ENCODE results near the gene HAP1. TPM values are rescaled to one million over a fixed set of nuclear protein-coding genes. Genes with fewer than 3 reads are reported as not detected.

Gene HAP1, protein sequence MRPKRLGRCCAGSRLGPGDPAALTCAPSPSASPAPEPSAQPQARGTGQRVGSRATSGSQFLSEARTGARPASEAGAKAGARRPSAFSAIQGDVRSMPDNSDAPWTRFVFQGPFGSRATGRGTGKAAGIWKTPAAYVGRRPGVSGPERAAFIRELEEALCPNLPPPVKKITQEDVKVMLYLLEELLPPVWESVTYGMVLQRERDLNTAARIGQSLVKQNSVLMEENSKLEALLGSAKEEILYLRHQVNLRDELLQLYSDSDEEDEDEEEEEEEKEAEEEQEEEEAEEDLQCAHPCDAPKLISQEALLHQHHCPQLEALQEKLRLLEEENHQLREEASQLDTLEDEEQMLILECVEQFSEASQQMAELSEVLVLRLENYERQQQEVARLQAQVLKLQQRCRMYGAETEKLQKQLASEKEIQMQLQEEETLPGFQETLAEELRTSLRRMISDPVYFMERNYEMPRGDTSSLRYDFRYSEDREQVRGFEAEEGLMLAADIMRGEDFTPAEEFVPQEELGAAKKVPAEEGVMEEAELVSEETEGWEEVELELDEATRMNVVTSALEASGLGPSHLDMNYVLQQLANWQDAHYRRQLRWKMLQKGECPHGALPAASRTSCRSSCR
- total RNA-seq, result 0.13 and 0.25 TPM in 2 replicates

DNA sequence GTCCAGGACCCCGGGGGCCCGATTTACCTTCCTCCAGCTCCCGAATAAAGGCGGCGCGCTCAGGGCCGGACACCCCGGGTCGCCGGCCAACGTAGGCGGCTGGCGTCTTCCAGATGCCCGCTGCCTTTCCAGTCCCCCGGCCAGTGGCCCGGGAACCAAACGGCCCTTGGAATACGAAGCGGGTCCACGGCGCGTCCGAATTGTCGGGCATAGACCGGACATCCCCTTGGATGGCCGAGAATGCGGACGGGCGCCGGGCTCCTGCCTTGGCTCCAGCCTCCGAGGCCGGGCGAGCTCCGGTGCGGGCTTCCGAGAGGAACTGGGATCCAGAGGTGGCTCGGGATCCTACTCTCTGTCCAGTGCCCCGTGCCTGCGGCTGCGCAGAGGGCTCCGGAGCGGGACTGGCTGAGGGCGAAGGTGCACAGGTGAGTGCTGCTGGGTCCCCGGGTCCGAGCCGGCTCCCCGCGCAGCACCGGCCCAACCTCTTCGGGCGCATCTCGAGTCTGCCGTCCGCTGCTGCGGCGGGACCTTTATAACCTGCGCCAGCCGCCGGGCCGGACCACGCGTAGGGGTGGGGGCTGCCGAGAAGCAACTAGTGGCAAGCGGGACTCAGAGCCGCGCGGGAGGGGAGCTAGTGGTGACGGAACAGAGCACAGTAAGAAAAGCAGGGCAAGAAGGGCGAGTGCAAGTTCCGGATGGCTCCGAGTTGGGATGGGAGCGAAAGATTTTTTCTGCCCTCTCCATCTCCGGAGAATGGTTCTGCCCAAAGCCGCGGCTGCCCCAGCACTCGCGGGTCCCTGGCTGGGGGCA is at the start of gene HAP1:
Gene HAP1, minus strand, starts transcription at position 505 of the 810 bp plus-strand sequence. Its CDS starts 9 bp downstream, at position 496.
- DNase-seq (ENCODE audit: low read depth in 2 of 2), result peak in 1 of 2 donors; percentile 12

DNA sequence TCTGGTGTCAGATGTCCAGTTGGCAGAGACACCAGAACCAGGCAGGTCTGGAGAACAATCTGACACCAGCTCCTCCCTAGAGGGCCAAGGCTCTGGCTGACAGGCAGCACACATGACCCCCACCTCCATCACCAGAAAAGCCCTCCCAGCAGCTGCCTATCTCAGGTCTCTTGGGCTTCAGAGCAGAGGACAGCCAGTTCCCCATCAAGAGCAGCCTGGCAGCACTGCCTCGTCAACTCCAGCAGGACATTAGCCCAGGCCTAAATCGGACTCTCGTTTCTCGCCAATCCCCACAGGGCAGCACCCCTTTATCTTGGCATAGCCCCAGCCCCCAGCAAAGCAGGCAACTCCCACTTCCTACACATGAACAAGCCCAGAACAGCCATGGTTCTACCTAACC is 47.7 kb upstream of the HAP1 start:
- DNase-seq (ENCODE audit: low read depth in 2 of 2), result no peak

DNA sequence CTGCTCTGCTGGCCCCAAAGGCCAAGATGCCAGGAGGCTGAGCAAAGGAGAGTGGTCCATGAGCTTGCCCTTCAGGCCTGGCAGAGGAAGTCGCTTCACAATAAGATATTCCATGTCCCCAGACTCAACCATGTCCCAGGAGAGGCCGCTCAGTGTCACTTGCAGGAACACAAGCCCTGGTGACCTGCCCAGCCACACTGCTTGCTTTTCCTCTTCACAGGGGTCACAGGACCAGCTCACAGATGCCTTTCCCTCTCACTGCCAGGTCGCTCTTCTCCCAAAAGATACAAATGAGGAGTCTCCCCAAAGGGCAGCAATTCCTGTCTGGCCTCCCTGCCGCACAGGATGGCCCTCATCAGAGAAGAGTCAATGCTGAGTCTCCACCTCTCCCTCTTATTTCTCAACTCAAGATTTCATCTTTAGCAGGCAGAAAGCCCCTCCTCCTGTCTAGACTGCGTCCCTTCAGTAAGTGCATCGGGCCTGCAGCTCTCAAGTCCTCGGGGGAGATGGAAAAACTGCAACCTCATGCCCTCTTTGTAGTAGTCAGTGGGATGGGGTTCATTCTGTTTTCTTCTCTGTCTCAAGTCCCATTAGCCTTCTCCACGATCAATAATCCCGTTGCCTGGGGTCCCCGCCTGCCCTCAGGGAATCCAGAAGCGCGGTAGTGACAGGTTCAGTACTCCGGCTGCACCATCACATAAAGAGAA is 47.1 kb upstream of the HAP1 start:
- DNase-seq (ENCODE audit: low read depth in 2 of 2), result no peak

DNA sequence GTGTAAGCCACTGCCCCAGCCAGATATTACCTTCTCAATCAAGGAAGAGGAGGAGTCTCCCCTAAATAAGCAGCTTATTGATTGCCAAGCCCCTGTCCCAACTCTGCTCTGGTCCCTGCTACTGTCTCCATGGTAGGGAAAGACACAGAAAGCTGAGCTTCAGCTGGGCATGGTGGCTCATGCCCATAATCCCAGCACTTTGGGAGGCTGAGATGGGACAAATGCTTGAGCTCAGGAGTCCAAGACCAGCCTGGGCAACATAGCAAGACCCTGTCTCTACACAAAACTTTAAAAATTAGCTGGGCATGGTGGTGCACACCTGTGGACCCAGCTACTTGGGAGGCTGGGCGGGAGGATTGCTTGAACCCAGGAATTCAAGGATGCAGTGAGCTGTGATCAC is 45.5 kb upstream of the HAP1 start:
- DNase-seq (ENCODE audit: low read depth in 2 of 2), result no peak

DNA sequence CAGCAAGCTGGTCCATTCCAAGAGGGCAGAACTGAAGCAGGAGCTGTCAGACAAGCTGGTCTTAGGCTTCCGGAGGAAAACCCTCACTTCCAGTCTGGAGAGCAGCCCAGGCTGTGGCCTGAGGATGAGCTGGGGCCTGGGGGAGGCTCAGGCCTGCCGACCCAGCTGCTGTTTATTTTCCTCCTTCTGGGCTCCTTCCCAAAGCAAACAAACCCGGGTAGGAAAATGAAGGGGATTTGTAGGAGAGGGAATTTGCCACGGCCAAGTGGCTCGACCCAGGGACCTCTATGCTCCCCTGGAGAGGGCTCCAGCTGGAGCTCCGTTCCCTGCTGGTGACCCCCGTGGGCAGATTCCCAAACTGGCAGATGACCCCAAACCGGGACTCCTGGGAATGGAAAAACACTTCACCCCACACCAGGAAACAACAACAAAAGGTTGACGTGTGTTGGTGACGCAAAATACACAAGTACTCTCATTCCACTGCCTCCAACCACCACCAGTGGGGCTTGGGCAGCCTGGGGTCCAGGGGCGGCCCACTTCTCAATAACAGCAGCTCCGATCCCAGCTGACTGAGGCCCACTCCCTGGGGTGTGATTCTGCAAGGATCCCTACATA is 43.2 kb upstream of the HAP1 start:
- DNase-seq (ENCODE audit: low read depth in 2 of 2), result peak; percentile 99 to 100

DNA sequence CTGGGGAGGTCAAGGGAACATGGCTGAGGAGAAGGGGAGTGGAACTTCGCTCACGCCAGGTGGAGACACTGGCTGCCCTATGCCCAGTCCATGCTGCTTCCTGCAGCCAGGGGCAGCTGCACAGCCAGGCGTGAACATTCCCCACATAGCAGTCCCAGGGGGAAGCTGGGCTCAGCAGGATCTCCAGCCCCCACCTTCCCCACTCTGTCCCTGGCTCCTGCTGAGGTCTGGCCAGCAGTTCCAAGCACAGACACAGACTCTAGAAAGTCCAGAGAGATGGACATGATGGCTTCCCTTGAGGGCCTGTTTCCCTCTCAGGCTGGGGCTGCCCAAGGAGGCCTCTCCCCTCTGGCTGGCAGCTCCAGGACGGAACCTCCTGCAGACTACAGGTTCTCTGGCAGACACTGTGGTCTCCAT is 42.7 kb upstream of the HAP1 start:
- peak; percentile 82 to 89 for DNase-seq (ENCODE audit: low read depth in 2 of 2)

DNA sequence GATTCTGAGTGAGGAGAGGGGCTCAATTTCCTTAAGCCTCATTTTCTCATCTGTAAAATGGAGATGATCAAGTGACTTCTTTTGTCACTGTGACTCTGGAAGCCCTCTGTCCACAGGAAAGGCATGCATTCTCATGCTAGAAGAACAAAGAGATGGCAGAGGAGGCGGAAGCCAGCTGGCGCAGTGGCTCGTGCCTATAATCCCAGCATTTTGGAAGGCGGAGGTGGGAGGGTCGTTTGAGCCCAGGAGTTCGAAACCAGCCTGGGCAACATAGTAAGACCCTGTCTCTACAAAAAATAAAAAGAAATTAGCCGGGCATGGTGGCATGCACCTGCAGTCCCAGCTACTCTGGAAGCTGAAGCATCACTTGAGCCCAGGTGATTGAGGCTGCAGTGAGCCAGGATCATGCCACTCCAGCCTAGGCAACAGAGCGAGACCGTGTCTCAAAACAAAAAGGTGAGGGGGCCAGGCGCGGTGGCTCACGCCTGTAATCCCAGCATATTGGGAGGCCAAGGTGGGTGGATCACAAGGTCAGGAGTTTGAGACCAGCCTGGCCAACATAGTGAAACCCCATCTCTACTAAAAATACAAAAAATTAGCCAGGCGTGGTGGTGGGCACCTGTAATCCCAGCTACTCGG is 41.9 kb upstream of the HAP1 start:
- DNase-seq (ENCODE audit: low read depth in 2 of 2), result peak in 1 of 2 donors; percentile 57

DNA sequence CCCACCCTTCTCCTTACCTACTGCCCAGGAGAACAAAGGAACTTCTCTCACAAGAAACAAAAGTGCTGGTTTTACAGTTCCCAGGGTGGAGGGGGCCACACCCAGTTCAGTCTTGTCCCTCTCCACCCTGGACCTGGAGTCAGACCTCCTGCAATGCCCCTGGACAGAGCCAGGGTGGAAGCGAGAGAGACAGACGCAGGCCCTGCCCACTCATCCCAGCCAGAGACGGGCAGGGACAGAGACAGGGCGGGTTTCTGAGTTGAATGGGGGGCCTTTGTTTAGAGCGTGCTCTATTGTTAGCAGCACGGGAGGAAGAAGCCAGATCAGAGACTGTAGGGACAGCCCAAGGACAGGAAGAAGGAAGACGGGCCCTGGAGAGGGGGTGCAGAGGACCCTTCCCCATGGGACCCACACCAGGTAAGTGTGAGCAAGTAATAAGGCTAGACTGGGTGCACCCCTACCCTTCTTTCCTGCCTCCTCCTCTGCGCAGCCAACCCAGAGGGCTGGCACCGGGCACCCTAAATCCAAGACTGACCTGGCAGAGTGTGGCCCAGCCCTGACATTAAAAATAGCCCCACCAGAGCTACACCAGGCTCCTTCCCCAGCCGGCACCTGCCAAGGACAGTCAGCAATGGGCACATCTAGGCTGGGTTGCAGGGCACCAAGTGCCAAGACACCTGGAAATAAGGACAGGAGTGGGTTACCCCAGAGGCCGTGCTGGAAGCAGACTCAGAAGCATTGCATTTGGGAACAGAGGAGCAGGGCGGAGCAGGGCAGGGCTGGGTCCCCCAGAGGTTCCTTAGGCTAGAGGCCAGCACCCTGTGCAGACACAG is 41.2 kb upstream of the HAP1 start:
- peak in 1 of 2 donors; percentile 65 for DNase-seq (ENCODE audit: low read depth in 2 of 2)

DNA sequence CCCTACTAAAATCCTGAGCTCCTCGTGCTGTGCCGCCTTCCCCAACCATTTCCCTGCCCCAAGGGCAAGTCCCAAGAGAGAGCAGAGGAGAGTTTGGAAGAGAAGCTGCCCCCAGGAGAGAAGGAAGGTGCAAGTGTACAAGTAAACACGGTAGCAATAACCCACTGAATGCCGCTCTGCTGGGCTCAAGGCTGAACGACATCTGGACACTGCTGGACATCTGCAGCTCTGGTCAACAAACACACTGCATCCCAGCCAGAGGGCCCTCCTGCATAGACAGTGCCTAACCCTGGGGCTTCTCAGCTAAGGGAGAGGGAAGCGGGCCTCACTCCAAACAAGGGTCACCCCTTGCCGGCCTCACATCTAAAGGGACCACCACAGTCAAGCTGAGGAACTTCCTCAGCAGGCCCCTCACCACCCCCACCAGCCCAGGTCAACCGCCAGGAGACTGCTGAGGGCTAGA is 39.3 kb upstream of the HAP1 start:
- DNase-seq (ENCODE audit: low read depth in 2 of 2), result peak in 1 of 2 donors; percentile 22

DNA sequence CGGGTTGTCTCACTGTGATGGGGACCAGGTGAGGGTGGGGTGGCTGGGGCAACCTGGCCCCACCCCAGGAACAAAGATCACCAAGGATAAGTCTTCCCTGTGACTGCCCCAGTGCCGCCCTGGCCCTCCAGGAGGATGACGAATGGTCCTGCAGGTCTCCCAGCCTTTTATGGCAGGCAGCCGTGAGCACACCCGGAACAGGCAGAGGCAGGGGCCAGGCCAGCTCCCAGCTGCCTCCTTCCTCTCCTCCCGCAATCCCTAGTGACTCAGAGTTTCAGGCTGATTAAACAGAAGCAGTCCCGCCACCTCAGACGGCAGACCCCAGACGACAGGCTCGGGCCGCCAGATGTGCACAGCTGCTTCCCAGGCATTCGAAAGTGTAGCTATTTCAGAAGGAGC is 38.7 kb upstream of the HAP1 start:
- peak; percentile 49 to 91 for DNase-seq (ENCODE audit: low read depth in 2 of 2)

DNA sequence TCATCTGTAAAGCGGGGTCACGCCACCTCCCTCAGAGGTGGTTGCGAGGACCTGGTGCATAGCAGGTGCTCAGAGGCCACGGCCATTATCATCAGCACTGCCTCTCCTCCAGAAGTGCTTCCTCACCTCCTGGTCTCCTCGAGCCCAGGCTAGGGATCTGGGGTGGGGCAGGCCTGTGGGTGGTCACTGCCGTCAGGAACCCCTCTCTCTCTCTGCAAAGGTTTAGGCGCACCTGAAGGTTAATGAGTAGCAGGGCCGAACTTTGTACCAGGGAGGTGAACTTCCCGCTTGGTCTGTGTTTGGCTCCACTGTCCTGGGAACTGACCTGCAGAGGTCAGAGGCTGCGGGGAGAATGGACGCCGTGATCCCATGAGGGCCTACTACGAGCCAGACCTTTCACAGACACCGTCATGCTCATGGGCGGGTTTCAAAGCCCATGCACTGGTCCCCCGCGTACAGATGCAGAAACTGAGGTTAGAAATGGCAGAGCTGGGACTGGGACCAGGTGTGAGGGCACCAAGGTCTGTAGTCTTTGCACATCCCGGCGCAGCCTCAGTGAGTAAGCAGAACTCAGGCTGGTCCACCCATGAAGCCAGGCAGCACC is 38.2 kb upstream of the HAP1 start:
- DNase-seq (ENCODE audit: low read depth in 2 of 2), result no peak

DNA sequence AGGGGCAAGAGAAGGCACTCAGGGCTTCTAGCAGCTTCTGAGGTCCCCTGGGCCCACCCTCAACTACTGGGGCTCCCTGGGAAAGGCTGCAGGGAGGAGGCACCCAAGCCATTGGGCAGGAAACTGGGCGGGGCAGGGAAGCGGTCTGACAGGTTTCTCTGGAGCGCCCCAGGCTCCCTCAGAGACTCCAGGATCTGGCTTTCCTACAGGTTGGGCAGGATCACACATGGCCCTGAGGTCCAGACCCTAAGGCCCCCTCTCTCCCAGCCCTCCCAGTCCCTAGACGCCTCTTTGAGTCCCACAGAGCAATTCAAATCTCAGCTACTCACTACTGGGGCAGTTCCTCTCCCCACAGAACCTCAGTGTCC is 37.8 kb upstream of the HAP1 start:
- DNase-seq (ENCODE audit: low read depth in 2 of 2), result no peak

DNA sequence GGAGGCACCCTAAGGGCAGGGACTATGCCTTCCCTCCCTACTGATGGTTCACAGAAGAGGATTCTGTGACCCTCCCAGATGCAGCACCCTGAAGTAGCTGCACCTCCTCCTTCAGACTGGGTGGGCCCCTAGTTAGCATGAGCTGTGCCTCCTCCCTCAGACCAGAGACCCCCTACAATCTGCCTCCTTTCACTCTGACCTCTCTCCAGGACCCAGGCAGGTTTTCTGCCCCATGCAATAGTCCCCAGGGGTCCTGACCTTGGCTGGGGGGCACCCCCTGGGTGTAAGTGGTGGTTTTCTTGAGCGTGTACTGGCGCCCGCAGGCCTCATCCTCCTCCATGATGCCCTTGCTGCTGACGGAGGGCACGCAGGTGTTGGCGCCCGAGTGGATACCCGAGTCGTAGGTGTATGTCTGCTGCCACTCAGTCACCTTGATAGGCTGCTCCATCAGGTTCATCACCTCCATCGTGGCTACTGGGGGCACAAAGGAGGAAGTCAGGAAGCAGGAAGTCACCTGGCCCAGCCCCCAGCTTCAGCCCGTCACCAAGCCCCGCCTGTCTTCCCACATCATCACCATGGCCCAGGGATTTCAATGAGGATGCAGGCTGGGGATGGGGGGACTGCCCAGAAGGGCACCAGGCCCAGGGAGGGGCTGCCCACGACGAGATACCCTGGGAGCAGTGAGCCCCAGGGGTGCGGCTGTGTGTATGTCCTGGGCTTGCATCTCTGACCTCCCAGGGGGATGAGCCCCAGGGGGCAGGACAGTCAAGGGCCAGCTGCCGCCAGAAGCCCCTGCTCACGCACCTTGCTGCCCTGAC is 37.2 kb upstream of the HAP1 start:
- no peak for DNase-seq (ENCODE audit: low read depth in 2 of 2)

DNA sequence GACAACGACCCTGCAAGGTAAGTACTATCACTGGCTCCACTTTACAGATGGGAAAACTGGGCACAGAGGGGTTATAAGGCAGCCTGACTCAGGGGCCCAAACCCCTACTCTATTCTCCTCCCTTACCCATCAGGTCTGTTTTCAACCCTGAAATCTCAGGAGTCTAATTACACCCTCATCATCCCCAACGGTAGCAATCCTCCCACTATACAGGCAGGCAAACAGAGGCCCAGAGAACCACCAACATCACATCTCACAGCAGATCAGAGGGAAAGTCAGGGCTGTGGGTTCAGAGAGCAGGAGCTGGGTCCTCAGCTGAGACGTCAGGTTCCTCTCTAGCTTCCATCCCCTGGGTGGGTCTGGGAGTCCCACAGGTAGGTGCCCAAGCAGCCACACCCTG is 35.5 kb upstream of the HAP1 start:
- DNase-seq (ENCODE audit: low read depth in 2 of 2), result no peak

DNA sequence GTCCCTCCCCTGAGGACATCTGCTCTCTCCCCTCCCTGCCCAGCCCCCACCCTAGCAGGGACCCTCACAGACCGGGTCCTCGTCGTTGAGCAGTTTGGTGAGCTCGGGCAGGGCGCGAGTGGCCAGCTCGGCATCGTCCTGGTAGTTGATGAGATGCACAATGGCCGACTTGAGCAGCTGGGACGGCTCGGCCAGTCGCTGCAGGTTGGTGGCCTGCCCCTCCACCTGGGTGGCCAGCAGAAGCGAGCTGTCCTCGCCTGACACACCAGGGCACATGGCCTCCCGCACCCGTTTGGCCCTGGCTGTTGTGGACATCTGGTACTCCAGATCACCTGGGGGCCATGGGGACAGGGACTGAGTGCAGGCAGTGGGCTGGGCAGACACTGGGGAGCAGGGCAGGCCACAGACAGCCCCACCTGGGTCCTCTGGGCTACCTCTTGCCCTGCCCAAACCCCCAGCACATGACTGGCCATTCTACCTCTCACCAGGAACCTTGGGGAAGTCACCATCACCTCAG is 35.0 kb upstream of the HAP1 start:
- no peak for DNase-seq (ENCODE audit: low read depth in 2 of 2)

DNA sequence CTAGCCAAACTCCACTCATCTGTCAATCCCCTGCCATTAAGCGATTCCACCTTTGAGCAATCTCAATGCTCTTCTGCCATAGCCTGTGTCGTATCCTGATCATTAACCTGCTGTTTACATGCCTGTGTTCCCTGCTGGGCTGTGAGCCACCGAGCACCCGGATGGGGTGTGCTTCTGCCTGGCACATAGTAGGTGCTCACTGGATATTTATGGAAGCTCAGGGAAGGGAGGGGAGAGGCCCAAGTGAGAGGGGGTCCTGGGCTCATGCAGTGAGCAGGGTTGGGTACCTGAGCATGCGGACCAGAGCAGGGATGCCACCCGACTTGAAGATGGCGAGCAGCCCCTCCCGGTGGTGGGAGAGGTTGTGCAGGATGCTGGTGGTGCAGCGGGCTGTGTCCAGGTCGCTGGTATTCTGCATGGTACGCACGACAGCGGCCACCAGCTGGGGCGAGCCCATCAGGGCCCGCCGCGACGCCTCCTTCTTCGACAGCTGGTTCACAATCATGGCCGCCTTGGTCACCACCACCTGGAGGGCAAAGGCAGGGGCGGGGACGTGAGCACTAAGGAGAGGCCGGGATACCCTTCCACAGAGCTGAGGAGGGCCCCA is 34.3 kb upstream of the HAP1 start:
- DNase-seq (ENCODE audit: low read depth in 2 of 2), result no peak

DNA sequence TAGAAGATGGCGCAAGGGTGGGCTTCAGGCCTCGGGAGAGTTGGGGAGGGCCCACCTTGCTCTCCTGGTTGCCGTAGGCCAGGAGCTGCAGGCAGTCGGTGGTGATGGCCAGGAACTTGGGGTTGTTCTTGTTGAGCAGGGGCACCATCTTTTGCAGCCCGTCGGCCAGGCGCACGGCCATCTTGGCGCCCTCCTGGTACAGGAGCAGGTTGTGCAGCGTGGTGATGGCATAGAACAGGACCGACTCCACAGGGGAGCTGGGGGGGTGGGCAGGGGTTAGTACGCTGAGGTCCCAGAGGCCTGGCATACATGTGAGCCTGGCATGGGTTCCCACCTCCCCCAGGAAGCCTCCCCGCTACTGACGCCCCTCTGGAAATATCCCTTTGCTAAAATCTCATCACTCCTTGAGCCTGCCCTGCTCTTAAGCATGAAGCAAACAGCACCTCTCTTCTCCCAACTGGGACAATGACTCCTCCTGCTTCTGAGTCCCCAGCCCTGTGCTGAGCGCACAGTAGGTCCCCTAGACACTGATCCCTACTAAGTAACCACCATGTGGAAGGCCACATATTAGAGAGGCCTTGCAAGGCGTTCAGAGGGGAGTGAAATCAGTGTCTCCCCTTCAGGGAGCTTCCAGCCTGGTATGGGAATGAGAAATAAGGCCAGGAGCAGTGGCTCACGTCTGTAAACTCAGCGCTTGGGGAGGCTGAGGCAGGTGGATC is 33.0 kb upstream of the HAP1 start:
- DNase-seq (ENCODE audit: low read depth in 2 of 2), result no peak
